HT-29 (cell line): ENCODE results near the gene DNAH14. TPM values are rescaled to one million over a fixed set of nuclear protein-coding genes. Genes with fewer than 3 reads are reported as not detected.
"Not testable (repeated sequence)": the region's sequence is repeated elsewhere in the genome, so short reads cannot be mapped to it uniquely, and the experiment has no call there.

Experiments used
- DNase-seq: peaks from one replicate; pipeline ENCODE4 v3.0.0-alpha.2; 2015; ENCODE audit warnings: low spot score
- total RNA-seq: library from RNA; depleted of rRNA; stranded (reverse); fragments of >200 nt; shearing (Covaris generic); gene quantifications from 2 replicates; pipeline ENCODE4 v1.2.3, GENCODE V29; 2014; rRNA removed

DNAH14 gene
- 2.2 and 3.9 TPM in 2 replicates for total RNA-seq

GRCh38 chr1:224929335-224930237, at the start of gene DNAH14:
TSS of gene DNAH14 (plus strand) at chr1:224929675. CDS start at chr1:224952703, 23,028 bp downstream.
- peak; percentile 50 for DNase-seq

- peak; percentile 3 for DNase-seq
These were observed 48.7 kb upstream of the DNAH14 start for GRCh38 chr1:224880593-224881307.

GRCh38 chr1:224881308-224881692, 48.2 kb upstream of the DNAH14 start:
- DNase-seq, result not testable (repeated sequence)

- no peak for DNase-seq
These were observed 47.7 kb upstream of the DNAH14 start for GRCh38 chr1:224881762-224882211.

- DNase-seq, result no peak
These were observed 47.2 kb upstream of the DNAH14 start for GRCh38 chr1:224882264-224882663.

GRCh38 chr1:224883091-224883490, 46.4 kb upstream of the DNAH14 start:
- DNase-seq, result no peak

GRCh38 chr1:224884361-224884801, 45.1 kb upstream of the DNAH14 start:
- DNase-seq, result peak; percentile 6

GRCh38 chr1:224885376-224885775, 44.1 kb upstream of the DNAH14 start:
- not testable (repeated sequence) for DNase-seq

GRCh38 chr1:224894915-224895314, 34.6 kb upstream of the DNAH14 start:
- peak; percentile 19 for DNase-seq

GRCh38 chr1:224896130-224896781, 33.2 kb upstream of the DNAH14 start:
- no peak for DNase-seq

- no peak for DNase-seq
These were observed 31.7 kb upstream of the DNAH14 start for GRCh38 chr1:224897529-224898327.

- no peak for DNase-seq
These were observed 30.5 kb upstream of the DNAH14 start for GRCh38 chr1:224898937-224899336.

- no peak for DNase-seq
These were observed 29.3 kb upstream of the DNAH14 start for GRCh38 chr1:224900062-224900630.

- DNase-seq, result no peak
These were observed 28.2 kb upstream of the DNAH14 start for GRCh38 chr1:224901087-224901810.

- DNase-seq, result no peak
These were observed 25.5 kb upstream of the DNAH14 start for GRCh38 chr1:224903955-224904354.

- no peak for DNase-seq
These were observed 23.1 kb upstream of the DNAH14 start for GRCh38 chr1:224906340-224906739.

- DNase-seq, result no peak
These were observed 18.3 kb upstream of the DNAH14 start for GRCh38 chr1:224911217-224911616.

GRCh38 chr1:224914292-224914900, 15.1 kb upstream of the DNAH14 start:
- DNase-seq, result no peak

GRCh38 chr1:224919508-224919907, 10.0 kb upstream of the DNAH14 start:
- no peak for DNase-seq

- no peak for DNase-seq
These were observed 8.5 kb upstream of the DNAH14 start for GRCh38 chr1:224920930-224921329.
